Globus pallidus (tissue), 1 donor: ENCODE measurements around the gene ADCY9.

Experiments used
- DNase-seq: peaks from one replicate; pipeline ENCODE4 v3.0.0-alpha.2; 2015; ENCODE audit warnings: low spot score

Gene ADCY9

GRCh38 chr16:3912897-3913296, 203.3 kb downstream of the ADCY9 start:
- DNase-seq: no peak
